HG02763 (cell line): Measurements from ENCODE around the gene GDF7.

Experiments
- ATAC-seq: cut with Tn5 transposase; IDR thresholded peaks from one replicate; pipeline ENCODE4 v1.9.1; 2021; ENCODE audit warnings: mild to moderate bottlenecking, moderate library complexity; ENCODE audit not compliant: unreplicated experiment

The GDF7 gene

DNA sequence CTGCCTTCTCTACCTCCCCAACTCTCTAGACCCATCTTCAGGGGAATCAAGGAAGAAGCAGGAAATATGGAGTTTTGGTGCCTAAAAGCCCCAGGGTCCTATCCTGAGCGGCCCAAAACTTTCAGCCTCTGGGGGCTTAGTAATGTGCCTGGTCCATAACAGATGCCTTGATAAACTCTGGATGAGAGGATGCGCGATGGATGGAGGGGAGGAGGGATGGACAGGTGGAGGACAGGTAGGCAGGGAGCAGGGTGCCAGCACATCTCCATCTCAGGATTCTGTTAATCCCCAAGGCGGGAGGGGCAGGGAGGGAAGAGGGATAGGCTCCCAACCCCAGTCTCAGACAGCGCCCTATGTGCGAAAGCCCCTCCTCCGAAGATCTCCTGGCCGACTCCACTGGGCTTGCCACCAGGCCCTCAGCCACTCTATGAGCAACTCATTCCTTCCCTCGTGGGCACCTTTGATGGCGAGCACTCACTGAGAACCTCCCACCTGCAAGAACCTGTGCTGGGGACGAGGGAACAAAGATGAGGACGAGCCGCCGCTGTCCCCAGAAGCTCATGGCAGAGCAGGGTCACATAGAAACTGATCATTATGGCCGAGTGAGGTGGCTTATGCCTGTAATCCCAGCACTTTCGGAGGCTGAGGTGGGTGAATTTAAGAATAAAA, 39.1 kb upstream of the GDF7 start:
- no peak for ATAC-seq

DNA sequence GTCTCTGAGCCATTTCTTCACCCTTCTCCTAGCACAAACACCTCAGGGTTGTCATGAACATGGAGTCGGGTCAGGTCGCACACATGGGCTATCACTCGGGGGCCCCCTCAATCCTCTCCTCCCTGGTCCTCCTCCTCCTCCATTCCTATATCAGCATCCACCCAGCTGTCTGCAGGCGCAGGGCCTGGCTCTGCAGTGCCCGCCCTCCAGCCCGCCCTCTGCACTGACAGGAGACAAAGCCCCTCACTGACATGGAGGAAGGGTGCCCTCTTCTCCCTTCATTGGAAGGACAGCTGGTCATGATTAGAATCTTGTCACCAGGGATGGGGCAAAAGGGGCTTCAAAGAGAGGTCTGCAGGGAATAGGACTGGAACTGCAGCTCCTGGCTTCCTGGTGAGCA, 37.8 kb upstream of the GDF7 start:
- no peak for ATAC-seq

DNA sequence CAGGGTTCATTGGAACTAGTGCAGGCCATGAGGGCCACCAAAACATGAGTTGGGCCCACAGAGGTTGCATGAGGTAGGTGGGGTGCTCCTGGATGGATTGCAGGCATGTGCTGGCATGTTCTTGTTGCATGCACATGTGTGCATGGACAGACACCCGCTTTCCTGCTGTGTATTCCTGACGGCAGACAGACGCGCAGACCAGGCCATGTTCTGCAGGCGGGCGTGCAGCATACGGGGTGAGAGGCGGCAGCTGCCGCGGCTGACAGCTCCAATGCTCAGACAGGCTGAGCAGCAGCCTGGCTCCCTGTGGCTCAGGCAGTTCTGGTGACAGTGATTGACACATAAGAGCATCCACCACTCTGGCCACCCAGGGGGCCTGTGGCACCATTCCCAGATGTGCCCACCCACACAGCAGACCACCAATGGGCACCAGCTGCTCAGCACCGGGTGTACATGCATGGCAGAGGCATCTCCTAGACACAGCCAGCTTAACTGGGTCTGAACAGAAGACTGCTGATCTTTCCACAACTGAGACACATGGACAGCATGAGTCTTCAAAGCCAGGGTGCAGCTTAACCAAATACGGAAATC, 37.3 kb upstream of the GDF7 start:
- no peak for ATAC-seq

DNA sequence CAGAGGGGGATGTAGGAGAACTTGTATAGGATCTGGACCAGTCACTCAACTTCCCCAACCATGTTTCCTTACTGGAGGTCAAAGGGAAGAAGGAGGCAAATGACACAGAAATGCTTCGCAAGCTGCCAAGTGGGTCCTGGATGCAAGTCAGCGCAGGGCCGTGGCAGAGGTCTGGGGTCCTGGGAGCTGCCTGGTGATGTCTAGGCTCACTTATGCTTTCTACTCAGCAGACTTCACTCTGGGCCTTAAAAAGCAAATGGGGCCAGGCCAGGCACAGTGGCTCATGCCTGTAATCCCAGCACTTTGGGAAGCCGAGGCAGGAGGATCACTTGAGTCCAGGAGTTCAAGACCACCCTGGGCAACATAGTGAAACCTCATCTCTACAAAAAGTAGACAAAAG, 36.0 kb upstream of the GDF7 start:
- ATAC-seq: no peak

DNA sequence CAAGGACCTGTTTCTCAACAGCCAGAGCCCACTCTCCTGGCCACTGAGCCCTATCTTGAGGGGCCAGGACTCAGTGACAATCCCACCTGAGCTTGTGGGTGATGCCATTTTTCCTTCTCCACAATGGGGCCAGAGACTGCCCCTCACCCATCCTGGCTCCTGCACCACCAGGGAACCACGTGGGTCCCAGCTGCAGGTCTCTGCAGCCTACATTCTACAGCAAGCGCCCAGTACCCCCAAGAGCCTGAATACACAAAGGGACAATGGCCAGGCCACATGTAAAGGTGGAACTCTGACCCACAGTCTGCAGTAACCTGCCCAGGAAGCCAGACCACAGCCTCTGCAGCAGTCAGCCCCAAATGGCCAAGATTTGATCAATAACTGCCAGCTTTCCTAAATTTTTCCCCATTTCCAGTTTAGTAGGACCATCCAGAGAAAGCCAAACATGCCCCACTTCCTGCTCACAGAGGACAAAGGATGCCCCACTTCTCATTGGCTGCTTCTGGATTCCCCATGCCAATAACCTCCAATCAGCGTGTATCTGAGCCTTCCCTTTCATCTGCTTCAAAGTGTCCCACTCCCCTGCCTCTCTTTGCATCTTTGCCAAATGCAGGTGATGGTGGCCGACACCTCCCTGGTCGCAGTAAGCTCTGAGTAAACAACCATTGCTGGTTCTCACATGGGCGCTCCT, 35.2 kb upstream of the GDF7 start:
- no peak for ATAC-seq

DNA sequence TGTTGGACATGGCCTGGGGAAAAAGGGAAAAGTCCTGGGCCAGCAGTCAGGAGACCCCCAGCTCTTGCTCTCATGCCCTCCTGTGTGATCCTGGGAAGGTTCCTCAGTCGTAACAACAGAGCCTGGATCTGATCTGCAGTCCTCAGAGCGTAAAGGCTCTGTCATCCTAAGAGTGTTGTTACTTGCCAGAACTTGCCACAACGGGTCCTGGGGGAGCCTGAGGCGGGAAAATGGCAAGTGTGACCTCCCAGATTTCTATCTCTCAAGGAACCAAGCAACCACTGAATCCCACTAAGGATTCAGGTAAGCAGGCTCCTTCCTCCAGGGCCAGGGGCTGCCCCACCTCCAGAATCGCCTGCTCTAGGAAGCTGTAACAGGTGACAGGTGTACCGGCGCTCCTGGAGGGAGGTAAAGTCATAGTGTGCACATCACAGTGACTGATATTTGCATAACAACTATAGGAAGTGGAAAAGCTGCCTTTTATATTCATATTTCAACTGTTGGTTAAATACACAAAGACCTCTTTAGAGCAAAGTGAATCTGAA, 34.4 kb upstream of the GDF7 start:
- no peak for ATAC-seq

DNA sequence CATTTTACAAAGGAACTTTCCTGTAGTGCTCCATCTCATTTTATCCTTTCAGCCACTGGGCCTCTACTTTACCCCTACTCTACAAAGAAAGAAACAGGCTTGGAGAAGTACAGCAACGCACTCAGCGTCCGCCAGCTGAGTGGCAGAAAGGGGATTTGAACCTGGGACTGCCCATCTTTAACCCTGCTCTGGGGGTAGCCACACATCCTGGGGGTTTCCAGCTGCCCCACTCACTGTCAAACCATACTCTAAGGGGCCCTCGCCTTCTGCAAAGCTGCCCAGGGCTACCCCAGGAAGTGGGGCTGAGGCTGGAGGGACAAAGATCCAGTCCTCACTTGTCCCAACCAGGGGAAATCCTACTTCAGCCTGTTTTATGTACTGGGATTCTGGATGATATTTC, 33.9 kb upstream of the GDF7 start:
- no peak for ATAC-seq

DNA sequence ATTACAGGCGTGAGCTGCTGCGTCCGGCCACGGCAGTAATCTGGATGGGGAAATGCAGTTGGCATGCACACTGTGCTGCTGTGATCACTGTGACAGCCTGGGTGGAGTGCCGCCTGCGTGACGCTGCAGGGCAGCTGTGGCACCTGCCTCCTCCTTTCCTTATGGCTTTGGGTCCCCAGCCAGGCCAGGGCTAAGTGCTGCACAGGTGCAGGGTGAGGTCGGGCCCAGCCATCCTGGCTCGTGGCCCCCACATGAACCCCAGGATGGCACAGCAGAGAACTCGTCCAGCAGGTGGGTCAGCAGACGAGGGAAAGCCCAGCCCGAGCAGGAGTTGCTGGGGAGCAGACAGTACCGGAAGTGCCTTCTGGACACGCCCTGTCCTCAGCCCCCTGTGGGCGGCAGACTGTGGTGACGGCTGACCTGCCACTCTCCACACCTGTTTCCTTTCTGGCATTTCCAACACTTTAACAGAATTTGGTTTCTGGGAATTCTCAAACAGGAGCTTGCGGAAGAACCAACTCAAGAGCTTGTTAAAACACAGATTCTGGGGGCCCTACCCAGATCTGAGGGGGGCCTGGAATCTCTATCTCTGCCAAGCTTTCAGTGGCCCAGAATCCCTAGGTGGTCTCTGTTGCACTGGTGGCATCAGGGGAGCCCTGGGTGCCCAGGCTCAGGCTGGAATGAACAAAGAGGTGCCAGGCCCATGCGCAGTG, 33.0 kb upstream of the GDF7 start:
- no peak for ATAC-seq

DNA sequence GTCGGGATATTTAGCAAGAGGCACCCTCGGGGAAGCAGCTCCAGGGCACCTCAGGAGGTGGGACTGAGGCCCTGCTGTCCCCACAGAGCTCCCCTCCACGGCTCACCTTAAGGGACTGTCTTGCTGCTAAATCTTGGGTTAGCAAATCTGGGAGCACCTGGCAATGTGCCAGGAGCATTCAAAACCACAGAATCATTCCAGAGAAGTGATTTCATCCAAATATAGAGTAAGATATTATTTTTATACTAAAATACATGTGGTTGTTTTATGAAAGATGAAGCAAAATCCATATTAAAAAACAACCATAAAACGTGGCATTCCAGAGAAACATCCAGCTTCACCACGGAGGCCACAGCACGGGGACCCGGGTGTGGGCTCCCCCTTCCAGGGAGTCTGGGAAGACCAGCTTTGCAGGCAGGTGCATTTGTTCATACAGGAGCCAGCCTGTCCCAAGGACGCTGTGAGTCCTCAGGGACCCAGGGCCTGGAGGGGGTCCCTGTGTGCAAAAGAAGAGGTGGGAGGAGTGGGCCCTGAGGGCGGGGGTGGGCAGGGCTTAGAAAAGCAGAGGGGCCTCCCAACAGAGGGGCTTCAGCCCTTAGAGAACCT, 32.3 kb upstream of the GDF7 start:
- ATAC-seq: no peak

DNA sequence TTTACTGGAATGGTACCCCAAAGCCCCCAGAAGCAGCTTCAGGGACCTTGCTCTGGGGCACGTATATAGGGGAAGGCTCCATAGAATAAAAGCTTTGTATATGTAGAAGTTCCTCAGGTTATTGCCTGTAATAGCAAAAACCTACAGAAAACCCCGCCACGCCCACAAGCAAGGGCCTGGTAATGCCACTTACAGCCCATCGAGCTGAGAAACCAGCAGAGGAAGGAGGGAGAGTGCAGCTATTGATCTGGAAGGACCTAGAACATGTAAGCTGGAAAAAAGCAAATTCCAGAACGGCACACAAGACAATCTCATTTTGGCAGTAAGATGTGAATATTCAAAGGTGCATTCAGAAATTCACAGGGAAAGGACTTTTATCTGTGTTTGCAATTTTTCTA, 31.8 kb upstream of the GDF7 start:
- no peak for ATAC-seq

DNA sequence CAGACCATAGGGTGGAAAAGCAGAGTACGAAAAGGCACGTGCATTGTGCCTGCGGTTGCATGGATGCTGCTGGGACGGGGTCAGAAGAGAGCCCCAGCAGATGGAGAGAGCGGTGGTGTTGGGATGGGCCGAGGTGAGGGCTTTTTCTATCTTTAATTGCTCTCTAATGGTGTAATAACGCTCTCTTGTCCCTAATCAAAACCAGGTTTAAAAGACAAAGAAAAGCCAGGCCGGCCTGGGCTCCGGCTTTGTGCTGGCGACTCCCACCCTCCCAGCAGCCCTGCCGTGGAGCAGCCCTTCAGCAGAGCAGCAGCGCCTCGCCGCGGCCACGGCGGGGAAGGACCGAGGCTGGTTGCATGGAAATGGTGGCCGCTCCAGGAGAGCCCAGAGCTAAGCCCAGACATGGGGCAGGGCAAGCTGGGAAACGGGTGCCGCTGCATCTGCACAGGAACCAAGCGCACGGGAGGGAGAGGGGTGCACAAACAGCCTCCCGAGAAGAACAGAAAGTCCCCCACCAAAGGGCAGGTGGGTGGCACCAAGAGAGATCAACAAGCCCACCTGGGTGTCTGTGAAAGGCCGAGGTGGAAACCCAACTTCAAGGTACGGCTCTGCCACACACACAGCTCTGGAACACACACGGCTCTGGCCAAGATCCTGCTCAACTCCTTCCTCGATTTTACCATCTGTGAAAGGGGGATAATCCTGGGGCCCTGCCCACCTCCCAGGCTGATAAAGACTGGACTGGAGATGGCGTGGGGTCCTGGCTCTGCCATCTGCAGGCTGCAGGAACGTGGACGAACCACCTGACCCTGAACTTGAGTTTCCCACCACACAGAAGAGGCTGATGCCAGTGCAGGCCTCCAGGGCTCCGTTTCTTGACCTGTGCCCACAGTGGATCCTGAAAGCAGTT, 31.0 kb upstream of the GDF7 start:
- ATAC-seq: no peak

DNA sequence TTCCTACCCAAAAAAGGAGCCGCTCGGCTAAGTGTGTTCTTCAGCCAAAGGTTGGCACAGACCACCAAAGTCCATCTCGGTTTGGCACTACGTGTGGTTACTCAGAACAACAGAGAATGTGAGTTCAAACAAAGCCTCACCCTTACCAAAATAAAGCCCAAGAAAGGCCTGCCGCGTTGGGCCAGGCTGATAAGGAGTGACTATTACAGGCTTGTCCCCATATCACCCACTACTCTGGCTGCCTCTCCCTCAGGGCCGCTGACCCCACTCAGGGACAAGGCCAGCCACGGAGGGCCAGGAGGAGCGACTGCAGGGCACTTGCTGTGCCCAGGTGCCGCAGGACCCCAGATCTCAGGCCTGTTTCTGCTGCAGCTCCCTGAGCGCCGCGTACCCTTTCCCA, 29.8 kb upstream of the GDF7 start:
- no peak for ATAC-seq

DNA sequence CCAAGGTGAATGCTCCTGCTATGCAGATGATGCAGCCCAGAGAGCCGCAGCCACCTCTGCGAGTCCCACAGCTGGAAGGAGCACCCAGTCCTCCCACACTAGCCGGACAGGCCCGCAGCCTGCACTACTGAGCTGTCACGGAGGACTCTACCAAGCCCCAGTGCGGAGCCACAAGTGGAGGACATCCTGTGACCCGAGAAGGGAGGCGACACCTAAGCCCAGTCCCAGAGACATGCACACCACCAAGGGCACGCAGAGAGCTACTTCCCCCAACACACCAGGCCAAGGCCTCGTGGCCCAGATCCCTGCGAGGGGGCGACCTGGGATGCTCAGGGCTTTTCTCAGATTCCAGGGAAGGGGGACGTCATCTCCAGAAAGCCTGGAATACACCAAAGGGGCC, 28.9 kb upstream of the GDF7 start:
- ATAC-seq: no peak

DNA sequence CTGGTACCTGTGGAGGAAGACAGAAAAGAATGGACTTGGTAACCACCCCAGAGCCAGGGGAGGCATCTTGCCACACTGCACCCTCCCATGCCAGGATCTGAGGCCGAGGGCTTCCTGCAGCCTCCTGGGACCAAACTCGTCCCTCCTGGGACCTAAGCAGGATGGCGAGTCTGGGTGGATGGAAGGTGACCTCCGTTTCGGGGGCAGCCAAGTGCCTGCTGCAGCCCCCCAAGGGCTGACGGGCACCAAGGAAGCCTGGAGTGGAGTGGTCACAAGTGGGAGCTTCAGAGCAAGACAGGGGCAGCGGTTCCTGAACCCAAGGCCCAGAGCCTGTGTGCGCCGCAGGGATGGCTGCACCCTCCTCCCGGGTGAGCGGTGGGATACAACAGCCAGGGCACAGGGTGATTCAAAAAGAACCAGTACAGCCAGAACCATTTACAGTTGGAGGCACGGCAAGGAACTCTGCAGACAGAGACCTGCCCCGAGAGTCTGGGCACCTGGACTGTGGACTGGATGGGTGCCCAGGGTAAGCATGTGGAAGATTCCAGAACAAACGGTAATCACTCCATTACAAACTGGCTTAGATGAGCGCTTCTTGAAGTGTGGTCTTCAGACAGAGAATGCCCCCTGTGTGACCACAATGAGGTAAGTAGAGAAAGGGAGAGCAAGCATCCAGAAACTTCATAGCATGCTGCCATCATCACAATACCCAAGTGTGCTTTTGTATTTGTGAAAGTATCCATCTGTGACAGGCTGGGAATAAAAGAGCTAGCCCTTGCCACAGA, 28.1 kb upstream of the GDF7 start:
- ATAC-seq: no peak

DNA sequence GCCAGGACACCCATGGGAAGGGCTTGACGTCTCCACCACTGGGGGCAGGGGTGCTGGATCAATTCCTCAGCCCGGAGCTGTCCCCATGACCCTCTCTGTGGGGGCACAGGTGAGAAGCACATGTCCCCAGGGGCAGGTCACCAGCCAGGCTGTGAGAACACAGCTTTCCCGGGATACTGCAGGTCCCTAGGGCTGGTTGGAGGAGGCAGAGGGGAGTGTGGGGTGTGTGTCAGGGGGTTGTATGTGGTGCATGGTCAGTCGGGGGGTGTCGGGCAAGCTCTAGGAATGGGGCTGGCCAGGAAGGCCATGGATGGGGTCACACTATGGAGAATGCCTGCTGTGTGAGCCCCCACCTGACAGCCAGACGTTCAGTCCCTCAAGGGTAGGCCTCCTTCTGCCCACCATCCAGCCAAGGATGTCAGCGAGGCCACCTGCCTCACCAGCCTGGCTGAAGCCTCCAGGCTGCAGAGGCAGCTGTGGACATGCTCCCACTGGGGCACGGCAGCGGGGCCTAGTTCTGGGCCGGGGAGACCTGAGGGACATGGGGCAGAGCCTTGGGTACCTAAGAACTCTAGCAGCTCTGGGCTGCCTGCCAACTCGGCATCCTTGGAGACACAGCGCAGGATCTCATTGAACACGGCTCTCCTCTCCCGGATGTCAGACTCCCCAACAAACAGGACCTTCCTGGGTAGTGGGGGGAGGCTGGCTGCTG, 26.4 kb upstream of the GDF7 start:
- ATAC-seq: no peak

DNA sequence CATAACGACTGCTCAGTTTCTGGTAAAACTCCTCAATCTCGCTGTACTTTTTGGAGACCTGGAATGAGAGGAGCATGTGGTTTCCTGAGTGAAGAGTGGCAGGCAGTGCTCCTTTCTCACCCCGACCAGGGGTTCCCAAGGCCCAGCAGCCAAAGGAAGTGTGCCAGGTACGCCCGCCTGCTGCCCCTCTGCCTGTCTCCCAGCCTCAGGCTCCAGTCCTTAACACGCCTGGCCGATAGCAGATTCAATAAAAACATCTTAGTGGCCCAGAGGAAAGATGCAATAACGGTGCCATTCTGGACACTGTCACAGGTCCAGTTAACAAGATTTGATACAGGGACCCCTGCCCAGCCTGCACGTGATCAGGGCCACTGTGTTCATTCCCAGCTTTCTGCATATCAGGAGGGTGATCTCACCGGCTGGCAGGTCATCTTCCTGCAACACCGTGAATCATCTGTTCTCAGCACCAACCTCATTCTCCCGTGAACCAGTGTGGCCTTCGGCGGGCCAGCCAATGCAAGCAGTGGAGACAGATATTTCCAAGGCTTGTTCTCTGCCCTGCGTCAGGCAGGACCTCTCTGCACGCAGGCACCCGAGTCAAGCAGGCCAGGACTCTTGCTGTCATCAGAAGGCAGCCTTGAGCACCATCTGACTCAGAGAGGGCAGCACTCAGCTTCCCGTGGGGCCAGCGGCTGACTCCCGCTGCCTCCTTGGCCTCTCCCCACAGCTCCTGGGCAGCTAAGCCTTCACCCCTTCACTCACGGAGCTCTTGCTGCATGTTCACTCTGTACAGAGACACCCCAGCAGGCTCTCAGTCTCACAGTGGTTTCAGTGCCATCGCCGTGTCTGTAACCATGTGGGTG, 25.6 kb upstream of the GDF7 start:
- no peak for ATAC-seq

DNA sequence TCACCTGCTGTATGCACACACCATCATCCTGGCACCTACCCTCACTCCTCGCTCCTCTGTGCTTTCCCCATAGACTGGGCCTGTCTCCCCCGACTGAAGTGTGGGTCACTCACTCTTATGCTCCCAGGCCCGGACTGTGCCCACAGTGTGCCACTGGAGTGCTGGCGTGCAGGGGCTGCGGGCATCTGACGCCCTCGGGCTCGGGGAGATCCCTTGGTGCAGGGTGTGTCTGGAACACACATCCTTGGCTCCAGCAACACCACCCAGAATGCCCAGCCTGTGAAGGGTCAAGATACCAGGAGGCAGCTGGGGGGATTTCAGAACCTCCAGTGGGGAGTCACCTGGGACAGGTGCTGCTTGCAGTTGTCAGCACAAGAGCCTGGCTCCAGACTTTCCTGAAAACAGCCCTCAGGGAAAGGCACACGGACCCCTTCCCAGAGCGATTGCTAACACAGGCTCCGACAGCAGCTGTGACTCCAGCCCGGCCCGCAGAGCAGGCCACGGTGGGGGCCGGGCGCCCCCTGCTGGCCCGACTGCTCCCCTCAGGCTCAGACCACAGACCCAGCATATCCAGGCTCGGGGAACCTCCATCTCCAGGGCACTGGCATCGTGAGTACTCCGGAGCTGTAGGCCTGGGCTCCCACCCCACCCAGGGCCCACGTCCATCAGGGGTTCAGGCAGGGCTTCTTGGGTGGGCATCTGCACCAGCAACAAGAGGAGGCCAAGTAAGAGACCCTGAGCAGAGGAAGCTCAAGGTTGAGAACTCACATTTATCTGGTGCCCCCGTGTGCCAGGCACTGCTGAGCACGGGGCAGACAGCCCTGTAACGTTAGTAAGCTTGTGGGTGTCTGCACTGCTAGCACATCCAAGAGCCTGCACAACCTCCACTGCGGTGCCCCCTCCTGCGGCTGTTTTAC, 24.6 kb upstream of the GDF7 start:
- ATAC-seq: peak; percentile 88
